ENCODE data around the gene ELAVL1.

The ELAVL1 gene

GRCh38 chr19:8005534-8006256 lies at the start of gene ELAVL1:
TSS of gene ELAVL1 (minus strand) at chr19:8005641. CDS start at chr19:7991815, 13,826 bp downstream.
- H3K4me3 ChIP-seq (ENCODE audit: low read length), result peak within 1 kb of the TSS; percentile 98
- peaks cover 13% of the 10 kb centered on the region; the same call in 1 of the 2 replicates for H3K4me1 ChIP-seq (ENCODE audit: insufficient read depth, low read length)
- peaks cover 5% of the 10 kb centered on the region; the same call in 1 of the 2 replicates for H3K36me3 ChIP-seq (ENCODE audit: insufficient read depth, low read depth, low read length)
- H3K27ac ChIP-seq (ENCODE audit: low read length), result no peak within 1 kb of the TSS
- H3K27me3 ChIP-seq (ENCODE audit: insufficient read depth, low read length), result no peaks in the 10 kb centered on the region
- H3K9me3 ChIP-seq (ENCODE audit: insufficient read depth, low read depth, low read length), result no peaks in the 10 kb centered on the region
- H3K9ac ChIP-seq (ENCODE audit: low read depth, low read length), result peak within 1 kb of the TSS; percentile 95

GRCh38 chr19:8054169-8054568 lies 48.7 kb upstream of the ELAVL1 start:
- H3K27ac ChIP-seq (ENCODE audit: low read length), result no peak overlapping the region
- peaks cover 12% of the 10 kb centered on the region for H3K27me3 ChIP-seq (ENCODE audit: insufficient read depth, low read length)
- no peaks in the 10 kb centered on the region for H3K36me3 ChIP-seq (ENCODE audit: insufficient read depth, low read depth, low read length)
- H3K9me3 ChIP-seq (ENCODE audit: insufficient read depth, low read depth, low read length), result no peaks in the 10 kb centered on the region
- no peak overlapping the region for H3K4me3 ChIP-seq (ENCODE audit: low read length)
- H3K4me1 ChIP-seq (ENCODE audit: insufficient read depth, low read length), result no peaks in the 10 kb centered on the region
- no peak overlapping the region for H3K9ac ChIP-seq (ENCODE audit: low read depth, low read length)

GRCh38 chr19:8052464-8052859 lies 47.0 kb upstream of the ELAVL1 start, which contains the start of gene CCL25:
TSS of gene CCL25 (plus strand) at chr19:8052760. CDS start at chr19:8053050, 290 bp downstream.
- no peak within 1 kb of the TSS for H3K4me3 ChIP-seq (ENCODE audit: low read length)
- H3K27me3 ChIP-seq (ENCODE audit: insufficient read depth, low read length), result peaks cover 15% of the 10 kb centered on the region
- H3K36me3 ChIP-seq (ENCODE audit: insufficient read depth, low read depth, low read length), result no peaks in the 10 kb centered on the region
- H3K9ac ChIP-seq (ENCODE audit: low read depth, low read length), result no peak within 1 kb of the TSS
- no peak within 1 kb of the TSS for H3K27ac ChIP-seq (ENCODE audit: low read length)
- H3K4me1 ChIP-seq (ENCODE audit: insufficient read depth, low read length), result no peaks in the 10 kb centered on the region
- no peaks in the 10 kb centered on the region for H3K9me3 ChIP-seq (ENCODE audit: insufficient read depth, low read depth, low read length)

- Histone ChIP-seq H3K9ac (ENCODE audit: low read depth, low read length) (peak overlapping the region; percentile 48; the same call in 1 of the 2 replicates), H3K27ac (ENCODE audit: low read length) (no peak overlapping the region), H3K27me3 (ENCODE audit: insufficient read depth, low read length) (peaks cover 15% of the 10 kb centered on the region), H3K4me3 (ENCODE audit: low read length) (peak overlapping the region; percentile 71), H3K36me3 (ENCODE audit: insufficient read depth, low read depth, low read length) (no peaks in the 10 kb centered on the region), H3K4me1 (ENCODE audit: insufficient read depth, low read length) (no peaks in the 10 kb centered on the region), H3K9me3 (ENCODE audit: insufficient read depth, low read depth, low read length) (no peaks in the 10 kb centered on the region)
Observed at GRCh38 chr19:8050274-8051096, 45.0 kb upstream of the ELAVL1 start.

DNA sequence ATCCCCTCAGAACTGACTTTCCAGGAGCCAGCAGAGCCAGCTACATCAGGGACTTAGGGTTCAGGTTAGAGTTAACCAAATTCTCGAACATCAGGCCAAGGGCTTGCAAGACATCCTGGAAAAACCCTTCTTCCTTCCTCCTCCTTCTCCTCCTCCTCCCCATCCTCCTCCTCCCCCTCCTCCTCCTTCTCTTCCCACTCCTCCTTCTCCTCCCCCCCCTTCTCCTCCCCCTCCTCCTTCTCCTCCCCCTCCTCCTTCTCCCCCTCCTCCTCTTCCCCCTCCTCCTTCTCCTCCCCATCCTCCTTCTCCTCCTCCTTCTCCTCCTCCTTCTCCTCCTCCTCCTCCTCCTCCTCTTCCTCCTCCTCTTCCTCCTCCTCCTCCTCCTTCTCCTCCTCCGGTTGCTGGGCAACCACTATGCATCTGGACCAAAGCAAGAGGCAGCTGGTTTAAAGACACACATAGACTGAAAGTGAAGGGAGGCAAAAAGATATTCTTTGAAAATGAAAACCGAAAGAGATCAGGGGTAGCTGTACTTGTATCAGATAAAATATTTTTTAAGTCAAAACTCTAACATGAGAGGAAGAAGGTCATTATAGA lies 41.2 kb upstream of the ELAVL1 start:
- Histone ChIP-seq H3K27me3 (ENCODE audit: insufficient read depth, low read length) (peaks cover 15% of the 10 kb centered on the region), H3K27ac (ENCODE audit: low read length) (no peak overlapping the region), H3K4me3 (ENCODE audit: low read length) (no peak overlapping the region), H3K4me1 (ENCODE audit: insufficient read depth, low read length) (no peaks in the 10 kb centered on the region), H3K36me3 (ENCODE audit: insufficient read depth, low read depth, low read length) (no peaks in the 10 kb centered on the region), H3K9ac (ENCODE audit: low read depth, low read length) (no peak overlapping the region), H3K9me3 (ENCODE audit: insufficient read depth, low read depth, low read length) (no peaks in the 10 kb centered on the region)

GRCh38 chr19:8045872-8046568 lies 40.6 kb upstream of the ELAVL1 start:
- Histone ChIP-seq H3K36me3 (ENCODE audit: insufficient read depth, low read depth, low read length) (no peaks in the 10 kb centered on the region), H3K4me3 (ENCODE audit: low read length) (no peak overlapping the region), H3K4me1 (ENCODE audit: insufficient read depth, low read length) (no peaks in the 10 kb centered on the region), H3K9me3 (ENCODE audit: insufficient read depth, low read depth, low read length) (no peaks in the 10 kb centered on the region), H3K27me3 (ENCODE audit: insufficient read depth, low read length) (peaks cover 15% of the 10 kb centered on the region), H3K27ac (ENCODE audit: low read length) (no peak overlapping the region), H3K9ac (ENCODE audit: low read depth, low read length) (no peak overlapping the region)

DNA sequence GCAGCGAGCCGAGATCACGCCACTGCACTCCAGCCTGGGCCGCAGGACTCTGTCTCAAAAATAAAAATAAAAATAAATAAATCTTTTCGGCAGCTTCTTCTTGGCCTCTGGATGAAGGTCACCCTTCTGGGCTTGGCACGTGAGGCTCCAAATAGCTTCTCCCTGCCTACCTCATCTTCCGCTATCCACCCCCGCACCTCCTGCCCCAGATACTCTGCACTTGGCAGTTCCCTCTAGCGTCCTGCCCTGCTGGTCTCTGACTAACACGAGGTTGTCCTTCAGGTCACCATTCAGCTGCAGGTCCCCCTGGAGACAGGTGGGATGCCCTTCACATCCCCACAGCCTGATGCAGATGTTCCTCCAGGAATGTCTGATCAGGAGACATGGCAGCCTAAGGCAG lies 38.6 kb upstream of the ELAVL1 start:
- H3K9me3 ChIP-seq (ENCODE audit: insufficient read depth, low read depth, low read length), result no peaks in the 10 kb centered on the region
- no peaks in the 10 kb centered on the region for H3K4me1 ChIP-seq (ENCODE audit: insufficient read depth, low read length)
- no peak overlapping the region for H3K27ac ChIP-seq (ENCODE audit: low read length)
- no peak overlapping the region for H3K9ac ChIP-seq (ENCODE audit: low read depth, low read length)
- peaks cover 2% of the 10 kb centered on the region for H3K27me3 ChIP-seq (ENCODE audit: insufficient read depth, low read length)
- no peaks in the 10 kb centered on the region for H3K36me3 ChIP-seq (ENCODE audit: insufficient read depth, low read depth, low read length)
- no peak overlapping the region for H3K4me3 ChIP-seq (ENCODE audit: low read length)

GRCh38 chr19:8042900-8043299 lies 37.5 kb upstream of the ELAVL1 start:
- Histone ChIP-seq H3K27me3 (ENCODE audit: insufficient read depth, low read length) (no peaks in the 10 kb centered on the region), H3K4me1 (ENCODE audit: insufficient read depth, low read length) (no peaks in the 10 kb centered on the region), H3K36me3 (ENCODE audit: insufficient read depth, low read depth, low read length) (no peaks in the 10 kb centered on the region), H3K4me3 (ENCODE audit: low read length) (no peak overlapping the region), H3K27ac (ENCODE audit: low read length) (no peak overlapping the region), H3K9me3 (ENCODE audit: insufficient read depth, low read depth, low read length) (no peaks in the 10 kb centered on the region), H3K9ac (ENCODE audit: low read depth, low read length) (no peak overlapping the region)

- Histone ChIP-seq H3K9me3 (ENCODE audit: insufficient read depth, low read depth, low read length) (no peaks in the 10 kb centered on the region), H3K27ac (ENCODE audit: low read length) (no peak overlapping the region), H3K9ac (ENCODE audit: low read depth, low read length) (no peak overlapping the region), H3K4me1 (ENCODE audit: insufficient read depth, low read length) (no peaks in the 10 kb centered on the region), H3K36me3 (ENCODE audit: insufficient read depth, low read depth, low read length) (no peaks in the 10 kb centered on the region), H3K27me3 (ENCODE audit: insufficient read depth, low read length) (no peaks in the 10 kb centered on the region), H3K4me3 (ENCODE audit: low read length) (no peak overlapping the region)
Observed at GRCh38 chr19:8041531-8041931, 36.1 kb upstream of the ELAVL1 start.

GRCh38 chr19:8039231-8039630 lies 33.8 kb upstream of the ELAVL1 start:
- no peaks in the 10 kb centered on the region for H3K4me1 ChIP-seq (ENCODE audit: insufficient read depth, low read length)
- no peaks in the 10 kb centered on the region for H3K27me3 ChIP-seq (ENCODE audit: insufficient read depth, low read length)
- no peaks in the 10 kb centered on the region for H3K36me3 ChIP-seq (ENCODE audit: insufficient read depth, low read depth, low read length)
- H3K9ac ChIP-seq (ENCODE audit: low read depth, low read length), result no peak overlapping the region
- H3K4me3 ChIP-seq (ENCODE audit: low read length), result no peak overlapping the region
- no peaks in the 10 kb centered on the region for H3K9me3 ChIP-seq (ENCODE audit: insufficient read depth, low read depth, low read length)
- H3K27ac ChIP-seq (ENCODE audit: low read length), result no peak overlapping the region

GRCh38 chr19:8038815-8039214 lies 33.4 kb upstream of the ELAVL1 start:
- no peak overlapping the region for H3K9ac ChIP-seq (ENCODE audit: low read depth, low read length)
- H3K27ac ChIP-seq (ENCODE audit: low read length), result no peak overlapping the region
- H3K4me3 ChIP-seq (ENCODE audit: low read length), result no peak overlapping the region
- no peaks in the 10 kb centered on the region for H3K27me3 ChIP-seq (ENCODE audit: insufficient read depth, low read length)
- H3K36me3 ChIP-seq (ENCODE audit: insufficient read depth, low read depth, low read length), result no peaks in the 10 kb centered on the region
- no peaks in the 10 kb centered on the region; the same call in 1 of the 2 replicates for H3K4me1 ChIP-seq (ENCODE audit: insufficient read depth, low read length)
- no peaks in the 10 kb centered on the region for H3K9me3 ChIP-seq (ENCODE audit: insufficient read depth, low read depth, low read length)

All from iPS-20b (cell line).